T-helper 1 cell (primary cell): Measurements from ENCODE around the gene SF3B3.
"Not testable (repeated sequence)": the region's sequence is repeated elsewhere in the genome, so short reads cannot be mapped to it uniquely, and the experiment has no call there.

Experiments
- DNase-seq, 5 donors: peaks; one replicate each; pipeline ENCODE4 v3.0.0-alpha.2; 2012 to 2020

SF3B3 gene

GRCh38 chr16:70592106-70592571 lies 68.5 kb downstream of the SF3B3 start:
- DNase-seq, result no peak

GRCh38 chr16:70593544-70593943 lies 69.9 kb downstream of the SF3B3 start:
- DNase-seq, result no peak

GRCh38 chr16:70594569-70594968 lies 71.0 kb downstream of the SF3B3 start:
- no peak for DNase-seq

GRCh38 chr16:70597135-70597835 lies 73.7 kb downstream of the SF3B3 start:
- DNase-seq, result no peak

- DNase-seq, result no peak
These were observed 75.4 kb downstream of the SF3B3 start for GRCh38 chr16:70598937-70599503.

GRCh38 chr16:70600730-70601129 lies 77.1 kb downstream of the SF3B3 start:
- no peak for DNase-seq

- no peak for DNase-seq
These were observed 78.3 kb downstream of the SF3B3 start for GRCh38 chr16:70601576-70602575.

GRCh38 chr16:70602831-70603230 lies 79.2 kb downstream of the SF3B3 start:
- no peak for DNase-seq

- no peak for DNase-seq
These were observed 81.0 kb downstream of the SF3B3 start for GRCh38 chr16:70604407-70605282.

- DNase-seq, result no peak
These were observed 81.7 kb downstream of the SF3B3 start for GRCh38 chr16:70605283-70605657.

- DNase-seq, result no peak
These were observed 84.9 kb downstream of the SF3B3 start for GRCh38 chr16:70608521-70608920.

GRCh38 chr16:70610273-70611223 lies 86.9 kb downstream of the SF3B3 start:
- DNase-seq, result no peak

GRCh38 chr16:70611224-70611598 lies 87.6 kb downstream of the SF3B3 start:
- no peak for DNase-seq

- DNase-seq, result no peak
These were observed 88.2 kb downstream of the SF3B3 start for GRCh38 chr16:70611785-70612303.

- DNase-seq, result no peak
These were observed 89.3 kb downstream of the SF3B3 start for GRCh38 chr16:70612931-70613330.

- no peak for DNase-seq
These were observed 90.8 kb downstream of the SF3B3 start for GRCh38 chr16:70614208-70614951.

GRCh38 chr16:70615945-70616344 lies 92.3 kb downstream of the SF3B3 start:
- no peak for DNase-seq

GRCh38 chr16:70621864-70622263 lies 98.2 kb downstream of the SF3B3 start:
- DNase-seq, result not testable (repeated sequence)
